ENCODE results near the gene OPCML. TPM values are rescaled to one million over a fixed set of nuclear protein-coding genes. Genes with fewer than 3 reads are reported as not detected.

OPCML gene
- total and polyA plus RNA-seq, 2 experiments from 2014 or later, result 1.2 to 4.4 TPM

- no peak for TF ChIP-seq ZNF462 (CRISPR knock-in tag; IDR thresholded peaks at IDR 0.05)
- no peak for TF ChIP-seq EZH2phosphoT487 (IDR thresholded peaks at IDR 0.05; ENCODE audit: unreplicated experiment)
- no peak for TF ChIP-seq POLR2AphosphoS5 (IDR thresholded peaks at IDR 0.05; ENCODE audit: low read depth)
These were observed 456.9 kb downstream of the OPCML start (continued) for GRCh38 chr11:133075351-133075750.

GRCh38 chr11:133072858-133073582 is 459.3 kb downstream of the OPCML start:
- peaks cover 6% of the 10 kb centered on the region for H3K27me3 Mint-ChIP-seq (ENCODE audit: insufficient read depth, low read depth, poor library complexity)

More at GRCh38 chr11:133072858-133073582, 459.3 kb downstream of the OPCML start:
- TF ChIP-seq EZH2 (IDR thresholded peaks at IDR 0.05; ENCODE audit: low read depth, unreplicated experiment), result no peak
- Mint-ChIP-seq H3K36me3 (ENCODE audit: low read depth) (no peaks in the 10 kb centered on the region), H3K9me3 (no peaks in the 10 kb centered on the region), H3K4me1 (peaks cover 28% of the 10 kb centered on the region), H3K27ac (no peak overlapping the region), H3K4me3 (no peak overlapping the region)
- Histone ChIP-seq H3K27ac (ENCODE audit: low read depth) (no peak overlapping the region), H3K36me3 (ENCODE audit: insufficient read depth) (no peaks in the 10 kb centered on the region), H2AFZ (no peak overlapping the region), H3K79me2 (replicated peaks; ENCODE audit: insufficient read depth) (no peaks in the 10 kb centered on the region), H3K9me2 (ENCODE audit: insufficient read depth) (no peaks in the 10 kb centered on the region), H3K27me3 (ENCODE audit: insufficient read depth) (no peaks in the 10 kb centered on the region), H3K4me2 (no peak overlapping the region), H4K20me1 (replicated peaks; ENCODE audit: insufficient read depth) (no peaks in the 10 kb centered on the region), H3F3A (replicated peaks; ENCODE audit: low read depth) (0 out of 2 replicates have a peak, but pooled peaks cover 4% of the 10 kb centered on the region), H3K4me1 (ENCODE audit: insufficient read depth) (peaks cover 34% of the 10 kb centered on the region), H3K4me3 (no peak overlapping the region)
- DNase-seq (ENCODE audit: low spot score), result no peak
- no peak for ATAC-seq

Measured in GM23338 (cell line).